NCI-H1417 (cell line): ENCODE results near the gene LCN6.
"Not testable (repeated sequence)": the region's sequence is repeated elsewhere in the genome, so short reads cannot be mapped to it uniquely, and the experiment has no call there.

Source experiments
- DNase-seq, 3 experiments: peaks; one replicate each; lab custom pipeline; 2025; lab: John Stamatoyannopoulos, UW

LCN6 gene

DNA sequence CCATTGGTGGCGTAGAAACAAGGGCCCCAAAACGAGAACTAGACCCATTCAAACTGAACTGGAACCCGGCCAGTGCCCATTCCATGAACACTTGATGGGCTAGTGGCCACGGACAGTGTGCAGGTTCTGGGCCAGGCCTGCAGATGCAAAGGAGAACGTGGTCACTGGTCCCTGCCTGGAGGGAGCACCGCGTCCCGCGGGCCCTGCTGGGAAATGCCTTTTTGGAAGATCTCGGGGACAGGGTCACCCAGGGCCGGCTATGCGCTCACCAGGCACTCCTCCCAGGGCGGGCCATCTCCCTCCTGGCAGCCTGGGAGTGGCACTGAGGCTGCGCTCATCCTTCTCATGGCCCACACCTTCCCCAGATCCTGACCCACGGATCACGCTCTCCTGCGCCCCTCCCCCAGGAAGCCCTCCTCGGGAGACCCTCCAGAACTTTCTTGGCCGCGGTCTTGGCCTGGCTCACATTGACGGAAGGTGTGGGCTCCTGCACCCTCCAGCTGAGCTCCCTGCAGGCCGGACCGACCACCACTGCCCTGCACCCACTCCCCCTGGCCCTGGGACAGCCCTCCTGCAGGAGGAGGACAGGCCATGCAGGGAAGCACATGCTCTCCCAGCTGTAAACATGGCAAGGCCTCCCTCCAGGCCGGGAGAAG lies 38.7 kb downstream of the LCN6 start:
- DNase-seq, result no peak

DNA sequence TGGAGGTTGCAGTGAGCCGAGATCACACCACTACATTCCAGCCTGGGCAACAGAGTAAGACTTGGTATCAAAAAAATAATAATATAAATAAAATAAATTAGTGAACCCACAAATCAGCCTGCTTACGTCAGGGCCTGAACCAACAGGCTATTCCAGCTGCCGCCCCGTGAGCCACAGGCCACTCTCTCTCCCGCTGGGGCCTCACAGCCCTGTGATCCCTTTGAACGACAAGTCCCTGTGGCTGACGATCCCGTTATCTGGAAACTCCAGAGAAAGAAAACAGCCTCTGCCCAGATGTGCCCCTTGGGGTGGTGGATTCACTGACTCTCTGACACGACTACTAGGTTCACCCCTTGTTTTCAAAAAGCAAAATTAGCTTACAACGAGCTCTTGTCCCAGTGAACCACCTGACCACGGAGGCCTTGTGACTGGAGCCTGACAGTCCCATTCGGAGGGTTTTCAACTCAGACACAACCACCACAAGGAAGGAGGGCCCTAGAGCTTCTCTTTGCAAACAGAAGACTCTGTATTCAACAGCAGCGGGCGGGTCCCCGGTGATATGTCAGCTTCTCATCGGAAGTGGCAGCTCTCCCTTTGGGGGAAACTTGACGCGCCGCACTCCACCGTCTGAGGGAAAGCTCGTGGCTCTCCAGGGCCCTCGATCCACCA lies 40.3 kb downstream of the LCN6 start:
- no peak for DNase-seq

DNA sequence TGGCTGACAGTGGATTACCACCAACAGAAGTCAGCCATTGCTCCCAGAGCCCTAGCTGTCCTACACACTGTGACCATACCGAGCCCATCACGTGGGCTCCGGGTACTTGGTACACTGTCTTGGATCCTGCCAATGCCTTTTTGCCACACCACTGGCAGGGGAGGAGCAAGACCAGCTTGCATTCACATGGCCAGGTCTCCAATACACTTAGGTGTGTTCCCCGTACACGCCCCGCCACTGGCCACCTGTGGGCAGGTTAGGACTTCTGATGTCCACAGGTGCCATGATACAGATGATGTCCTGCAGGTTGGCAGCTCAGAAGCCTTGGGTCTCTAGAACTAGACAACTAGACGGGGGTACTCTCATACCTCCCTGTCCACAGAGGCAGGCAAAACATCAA lies 41.3 kb downstream of the LCN6 start:
- DNase-seq, result no peak

DNA sequence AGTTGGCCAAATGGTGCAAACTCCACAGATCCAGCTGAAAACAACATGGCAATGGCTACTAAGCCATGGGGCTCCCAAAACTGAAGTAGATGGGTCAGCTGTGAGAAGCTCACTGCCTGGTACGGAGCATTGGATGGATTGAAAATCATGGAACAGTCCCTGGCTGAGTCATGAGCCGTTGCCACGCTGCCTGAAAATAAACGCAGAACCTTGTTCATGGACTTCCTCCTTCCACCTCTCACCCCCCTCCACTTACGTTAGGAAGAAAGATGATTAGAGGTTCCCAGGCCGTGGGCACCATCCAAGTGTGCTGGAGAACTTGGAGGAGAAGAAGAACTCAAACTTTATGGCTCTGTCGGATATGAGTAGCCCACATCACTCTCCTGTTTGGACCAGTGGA lies 42.8 kb downstream of the LCN6 start:
- DNase-seq, result no peak

DNA sequence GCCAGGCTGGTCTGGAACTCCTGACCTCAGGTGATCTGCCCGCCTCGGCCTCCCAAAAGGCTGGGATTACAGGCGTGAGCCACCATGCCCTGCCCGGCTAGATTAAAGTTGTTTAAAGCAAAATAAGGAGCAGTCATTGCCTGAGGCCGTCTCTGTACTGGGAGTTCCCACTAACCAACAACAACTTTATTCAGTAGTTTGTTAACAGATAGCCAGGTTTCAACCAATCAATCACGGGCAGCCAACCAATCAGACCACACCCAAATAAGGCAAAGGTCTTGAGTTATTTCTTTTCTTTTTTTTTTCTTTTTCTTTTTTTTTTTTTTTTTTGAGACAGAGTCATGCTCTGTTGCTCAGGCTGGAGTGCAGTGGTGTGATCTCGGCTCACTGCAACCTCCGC lies 43.6 kb downstream of the LCN6 start:
- not testable (repeated sequence) for DNase-seq

DNA sequence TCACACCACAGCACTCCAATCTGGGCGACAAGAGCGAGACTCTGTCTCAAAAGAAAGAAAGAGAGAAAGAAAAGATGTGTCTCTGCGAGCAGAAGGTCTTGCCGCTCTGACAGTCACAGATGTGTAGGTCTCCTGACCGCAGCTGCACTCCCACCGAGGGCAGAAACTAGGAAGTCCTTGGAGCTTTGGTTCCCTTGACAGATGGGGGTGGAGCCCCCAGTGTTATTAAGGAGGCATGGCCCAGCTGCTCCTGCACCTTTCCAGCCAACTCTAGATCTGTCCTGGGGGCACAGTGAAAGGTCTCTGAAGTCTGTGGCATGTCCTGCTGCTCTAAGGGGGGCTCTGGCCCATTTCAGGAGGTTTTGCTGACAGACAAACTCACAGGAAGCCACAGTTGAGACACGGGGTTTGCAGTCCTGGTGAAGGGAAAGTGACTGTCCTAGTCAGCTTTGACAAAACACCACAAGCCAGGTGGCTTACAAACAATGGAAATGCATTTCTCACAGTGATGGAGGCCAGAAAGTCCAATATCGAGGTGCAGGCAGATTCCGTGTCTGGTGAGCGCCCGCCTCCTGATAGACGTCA lies 45.0 kb downstream of the LCN6 start:
- DNase-seq, result no peak

DNA sequence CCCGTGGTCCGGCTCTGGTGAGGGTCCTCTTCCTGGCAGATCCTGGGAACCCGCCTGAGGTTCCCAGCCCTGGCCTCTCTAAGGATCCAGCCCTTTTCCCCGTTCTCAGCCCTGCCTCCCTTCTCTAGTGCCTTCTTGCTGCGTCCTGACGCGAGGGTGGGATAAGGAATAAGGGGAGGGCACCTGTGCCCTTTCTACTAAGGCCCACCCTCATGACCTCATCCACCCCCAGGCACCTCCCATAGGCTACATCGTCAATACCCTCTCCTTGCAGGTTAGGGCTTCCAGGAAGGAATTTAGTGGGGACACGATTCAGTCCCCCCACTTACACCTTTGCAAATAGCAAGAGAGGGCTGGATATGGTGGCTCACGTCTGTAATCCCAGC lies 46.7 kb downstream of the LCN6 start:
- no peak for DNase-seq

DNA sequence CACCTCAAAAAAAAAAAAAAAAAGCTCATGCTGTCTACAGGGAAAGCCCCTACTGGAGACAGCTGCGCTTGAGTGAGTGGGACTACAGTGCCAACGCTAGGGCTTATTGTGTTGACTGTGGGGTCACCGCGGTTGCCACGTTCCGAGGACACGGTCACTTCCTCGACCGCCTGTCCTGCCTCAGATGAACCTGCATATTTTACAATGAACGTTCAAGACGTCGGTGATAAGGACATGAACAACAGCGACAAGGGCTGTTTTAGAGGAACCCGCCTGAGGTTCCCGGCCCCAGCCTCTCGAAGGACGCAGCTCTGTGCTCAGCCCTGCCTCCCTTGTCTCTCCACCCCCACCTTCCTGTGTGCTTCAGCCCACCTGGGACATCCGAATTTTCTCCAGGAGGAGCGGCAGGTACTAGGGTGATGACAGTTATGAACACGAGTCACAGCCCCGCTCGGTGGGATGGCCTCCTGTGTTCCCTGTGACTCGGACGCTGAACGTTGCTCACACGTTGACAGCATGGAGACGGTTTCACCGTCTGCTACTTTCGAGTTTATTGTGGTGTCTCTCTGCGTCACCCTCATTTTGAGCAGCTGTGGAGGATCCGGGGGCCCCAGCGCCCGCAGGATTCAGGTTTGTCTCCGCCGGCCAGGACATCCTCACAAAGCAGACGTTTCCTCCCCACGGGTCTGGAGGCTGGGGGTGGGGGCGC lies 47.2 kb downstream of the LCN6 start:
- no peak for DNase-seq

DNA sequence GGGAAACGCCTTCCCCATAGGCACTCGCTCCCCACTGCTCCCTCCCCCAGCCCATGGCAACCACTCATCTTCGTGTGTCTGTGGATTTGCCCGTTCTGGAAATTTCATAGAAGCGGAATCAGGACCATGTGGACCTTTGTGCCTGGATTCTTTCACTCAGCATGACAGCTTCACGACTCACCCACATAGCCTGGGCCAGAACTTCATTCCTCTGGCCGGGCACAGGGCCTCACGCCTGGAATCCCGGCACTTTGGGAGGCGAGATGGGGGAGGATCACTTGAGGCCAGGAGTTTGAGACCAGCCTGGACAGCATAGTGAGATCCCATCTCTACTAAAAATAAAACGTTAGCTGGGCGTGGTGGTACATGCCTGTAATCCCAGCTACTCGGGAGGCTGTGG lies 48.0 kb downstream of the LCN6 start:
- DNase-seq, result no peak

DNA sequence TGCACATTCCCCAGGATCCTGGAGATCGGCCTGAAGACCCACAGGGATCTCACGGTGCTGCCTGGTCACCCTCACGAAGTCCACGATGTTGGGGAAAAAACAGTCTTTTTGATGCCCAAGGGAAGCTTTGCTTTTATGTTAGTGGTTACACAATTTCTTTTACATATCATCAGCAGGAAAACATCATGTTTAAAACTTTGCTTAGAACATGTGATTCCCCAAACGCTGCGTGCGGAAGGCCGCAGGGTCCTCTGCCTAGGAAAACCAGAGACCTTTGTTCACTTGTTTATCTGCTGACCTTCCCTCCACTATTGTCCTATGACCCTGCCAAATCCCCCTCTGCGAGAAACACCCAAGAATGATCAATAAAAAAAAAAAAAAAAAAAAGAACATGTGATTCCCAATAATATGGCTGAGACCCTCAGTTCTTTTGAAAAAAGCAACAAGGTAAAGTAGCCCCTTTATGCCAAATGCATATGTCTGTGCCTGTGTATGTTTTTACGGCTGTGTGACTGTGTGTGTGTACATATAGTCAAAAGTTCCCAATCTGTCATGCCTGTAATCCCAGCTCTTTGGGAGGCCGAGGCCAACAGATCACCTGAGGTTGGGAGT lies 49.6 kb downstream of the LCN6 start:
- DNase-seq, result no peak

DNA sequence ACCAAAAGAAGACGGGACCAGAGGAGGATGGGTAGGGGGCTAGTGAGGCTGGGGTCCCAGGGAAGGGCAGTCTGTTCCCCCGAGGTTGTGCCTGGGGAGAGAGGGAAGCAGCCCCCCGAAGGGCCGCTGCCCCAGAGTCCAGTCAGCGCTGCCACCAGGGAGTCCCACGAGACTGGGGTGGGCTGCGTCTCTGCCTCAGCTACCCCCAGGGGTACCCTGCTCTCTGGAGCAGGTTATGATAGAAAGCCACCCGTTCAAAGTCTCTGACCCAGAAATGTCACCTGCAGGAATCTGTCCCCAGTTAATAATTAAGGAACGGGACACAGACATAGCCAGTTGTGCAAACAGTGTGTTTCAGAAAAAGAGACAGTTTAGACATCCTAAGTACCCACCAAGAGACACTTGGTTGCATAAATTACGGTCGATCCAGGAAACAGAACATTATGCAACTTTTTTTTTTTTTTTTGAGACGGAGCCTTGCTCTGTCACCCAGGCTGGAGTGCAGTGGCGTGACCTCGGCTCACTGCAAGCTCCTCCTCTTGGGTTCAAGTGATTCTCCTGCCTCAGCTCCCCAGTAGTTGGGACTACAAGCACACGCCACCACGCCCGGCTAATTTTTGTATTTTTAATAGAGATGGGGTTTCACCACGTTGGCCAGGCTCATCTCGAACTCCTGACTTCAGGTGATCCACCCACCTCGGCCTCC lies 50.4 kb downstream of the LCN6 start:
- DNase-seq, result no peak

DNA sequence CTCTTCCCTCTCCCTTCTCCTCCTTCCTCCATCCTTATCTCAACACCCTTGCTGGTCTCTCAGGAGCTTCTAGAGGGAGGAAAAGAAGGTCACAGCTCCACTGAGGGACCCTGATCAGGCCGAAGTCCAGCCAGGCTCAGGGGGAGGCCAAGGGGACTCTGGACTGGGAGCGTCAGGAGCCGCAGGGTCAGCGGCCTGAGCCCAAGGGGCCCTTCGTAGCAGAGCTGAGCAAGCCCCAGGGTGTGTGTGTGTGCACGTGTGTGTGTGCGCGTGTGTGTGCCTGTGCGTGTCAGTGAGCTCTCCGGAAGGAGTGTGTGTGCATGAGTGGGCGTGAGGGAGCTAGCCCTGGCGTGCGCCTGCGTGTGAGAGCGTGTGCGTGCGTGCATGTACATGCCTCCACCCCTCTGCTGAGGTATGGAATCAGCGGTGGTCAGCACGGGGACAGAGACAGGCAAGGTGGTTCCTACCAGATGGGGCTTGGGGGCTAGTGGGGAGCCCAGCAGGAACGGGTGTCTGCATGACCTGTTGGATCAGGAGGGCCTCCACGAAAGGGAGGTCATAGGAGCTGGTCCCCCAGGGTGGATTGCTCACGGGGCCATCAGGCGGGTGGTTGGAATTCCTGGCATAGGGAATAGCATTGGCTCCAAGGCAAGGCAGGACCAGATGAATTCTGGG lies 51.0 kb downstream of the LCN6 start:
- DNase-seq, result peak in 1 of 3 experiments; percentile 21

DNA sequence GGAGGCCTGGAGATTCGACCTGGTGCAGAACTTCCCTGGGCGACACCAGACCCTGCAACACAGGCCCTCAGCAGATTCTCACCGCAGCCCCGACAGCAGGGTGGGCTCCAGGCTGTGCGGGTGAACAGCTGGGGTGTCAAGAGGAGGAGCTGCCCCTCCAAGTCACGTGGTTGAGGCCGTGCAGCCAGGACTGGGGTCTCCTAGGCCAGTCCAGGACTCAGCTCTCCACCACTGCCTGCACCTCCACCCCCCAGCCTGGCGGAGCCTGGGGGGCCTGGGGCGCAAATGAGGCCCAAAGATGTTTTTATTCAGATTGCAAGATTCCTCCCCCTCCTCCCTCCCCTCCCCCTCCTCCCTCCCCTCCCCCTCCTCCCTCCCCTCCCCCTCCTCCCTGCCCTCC lies 51.8 kb downstream of the LCN6 start:
- no peak for DNase-seq

DNA sequence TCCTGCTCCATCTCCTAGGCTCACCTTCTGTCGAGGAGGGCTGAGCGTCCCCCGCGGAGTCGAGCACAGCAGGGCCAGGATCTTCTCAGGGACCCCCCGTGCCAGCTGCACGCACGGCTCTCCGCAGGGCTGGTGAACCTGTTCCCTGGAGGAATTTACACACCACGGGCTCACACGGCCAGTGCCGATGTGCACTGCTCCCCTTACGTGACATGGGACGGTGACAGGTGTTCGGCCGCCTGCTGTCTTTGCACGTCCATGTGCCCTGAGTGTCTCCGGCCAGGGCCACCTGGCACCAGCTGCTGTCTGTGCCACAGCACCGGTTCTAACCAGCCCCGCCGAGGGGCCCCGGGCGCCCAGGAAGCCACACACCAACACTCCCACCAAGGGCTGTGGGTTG lies 52.4 kb downstream of the LCN6 start:
- peak in 2 of 3 experiments; percentile 87 to 93 for DNase-seq

DNA sequence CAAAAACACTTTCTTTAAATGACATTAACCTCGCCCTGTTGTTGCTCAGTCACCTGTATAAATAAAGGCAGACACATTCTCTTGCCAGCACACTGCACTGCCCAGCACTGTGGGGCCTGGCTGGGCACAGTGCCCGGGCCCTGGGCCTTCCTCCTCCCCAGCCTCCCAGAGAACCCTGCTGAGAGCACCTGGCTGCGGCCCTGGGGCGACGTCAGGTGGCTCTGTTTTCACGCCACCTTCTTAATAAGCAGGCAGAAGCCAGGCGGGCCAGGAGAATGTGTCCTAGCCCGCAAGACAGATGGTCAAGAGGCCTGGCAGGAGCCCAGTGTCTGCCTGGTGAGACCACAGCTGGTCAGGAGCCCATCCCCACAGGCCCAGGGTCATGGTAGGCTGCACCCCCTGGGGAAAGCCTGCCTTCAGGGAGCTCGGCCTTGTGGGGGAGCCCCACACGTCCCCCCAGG lies 52.9 kb downstream of the LCN6 start:
- peak; percentile 39 to 98 (median 94) for DNase-seq

DNA sequence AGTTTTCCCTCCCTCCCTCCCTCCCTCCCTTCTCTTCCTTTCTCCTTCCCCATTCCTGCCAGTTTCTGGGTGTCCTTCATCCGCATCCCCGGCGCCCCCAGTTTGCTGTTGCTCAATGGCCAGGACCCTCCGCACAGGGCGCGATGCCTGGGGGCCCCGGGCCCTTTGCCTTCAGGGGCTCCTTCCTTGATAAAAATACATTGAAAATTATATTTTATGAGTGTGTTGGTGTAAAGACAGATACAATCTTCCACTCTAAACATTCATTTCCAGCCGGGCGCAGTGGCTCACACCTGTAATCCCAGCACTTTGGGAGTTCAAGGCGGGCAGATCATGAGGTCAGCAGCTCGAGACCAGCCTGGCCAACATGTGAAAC lies 53.5 kb downstream of the LCN6 start:
- no peak for DNase-seq

DNA sequence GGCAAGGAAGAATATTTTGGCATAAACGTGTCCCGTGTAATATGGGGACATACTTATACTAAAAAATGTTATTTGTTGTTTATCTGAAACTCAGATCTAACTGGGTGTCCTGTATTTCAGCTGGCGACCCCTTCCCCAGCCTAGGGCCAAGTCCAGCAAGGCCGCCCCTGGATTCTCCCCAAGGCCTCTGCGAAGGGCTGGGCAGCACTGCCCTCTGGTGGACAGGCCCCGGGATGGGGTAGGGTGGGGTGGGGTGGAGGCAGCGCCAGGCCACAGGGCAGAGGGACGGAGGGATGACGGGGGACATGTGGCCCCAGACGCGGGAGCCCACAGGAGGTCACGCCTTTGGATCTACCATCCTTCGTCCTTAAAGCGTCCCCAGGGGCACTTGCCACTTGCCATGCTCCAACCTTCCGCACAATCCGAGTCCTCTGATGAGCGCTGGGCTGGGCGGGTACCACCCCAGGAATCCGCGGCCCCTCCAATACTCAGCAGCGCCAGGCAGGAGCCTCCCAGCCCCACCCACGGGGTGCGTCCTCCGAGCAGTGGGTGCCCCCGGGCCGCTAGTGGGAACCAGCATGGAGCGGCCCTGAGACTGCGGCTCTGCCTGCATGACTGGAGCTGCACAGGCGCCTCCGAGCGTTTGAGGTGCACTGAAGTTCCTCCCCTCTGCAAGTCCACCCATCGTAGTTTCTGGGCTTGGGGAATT lies 54.0 kb downstream of the LCN6 start:
- peak; percentile 12 to 64 (median 60) for DNase-seq
